ENCODE results near the gene CDH23. TPM values are rescaled to one million over a fixed set of nuclear protein-coding genes. Genes with fewer than 3 reads are reported as not detected.
A peak's percentile ranks its signal among the peaks of the same experiment; 100 is the strongest.

Gene CDH23
- total RNA-seq, 4 donors from 2014 or later = 2.9 to 16.1 (median 5.9) TPM

- intact Hi-C loops (cut with DNase I; ENCODE audit: low total_unique reads) = no loop called here
- whole genome bisulfite sequencing, 2 donors (ENCODE audit: low coverage in 1 of 2) = 92 to 100% methylated on average over 2 to 8 of the region's 8 CpGs
- H3K27ac ChIP-seq = no peak overlapping the region
Observed at GRCh38 chr10:71739358-71739900, 342.7 kb downstream of the CDH23 start.

GRCh38 chr10:71740069-71740653 lies 343.4 kb downstream of the CDH23 start:
- 50% methylated on average over 9 of the region's 9 CpGs; no CpG with 5 or more reads in 1 of the 2 donors for WGBS, 2 donors (ENCODE audit: low coverage in 1 of 2)
- Histone ChIP-seq H3K4me1 (peaks cover 18 to 50% (median 34%) of the 10 kb centered on the region in 4 donors), H3K9me3 (no peaks in the 10 kb centered on the region), H3K27ac (no peak overlapping the region), H3K27me3 (no peaks in the 10 kb centered on the region), H3K36me3 (no peaks in the 10 kb centered on the region), H3K4me3 (no peak overlapping the region)
- in situ Hi-C loops (cut with MboI; ENCODE audit: low pct_ligation_motif_present in 1 of 4, low pct_unique_long_range_greater_than_20kb in 1 of 4, low sequenced_read_pairs in 3 of 4) = no loop called here
- TF ChIP-seq POLR2AphosphoS5 (IDR thresholded peaks at IDR 0.05) = no peak
- peak in 1 of 5 experiments; percentile 13 for TF ChIP-seq CTCF (IDR thresholded peaks at IDR 0.05)
- peak; percentile 49 for DNase-seq
- intact Hi-C loops (cut with DNase I; ENCODE audit: low total_unique reads) = no loop called here

More at GRCh38 chr10:71739358-71739900, 342.7 kb downstream of the CDH23 start:
- TF ChIP-seq EP300 (IDR thresholded peaks at IDR 0.05; ENCODE audit: low read depth) = no peak
- TF ChIP-seq POLR2AphosphoS5 (IDR thresholded peaks at IDR 0.05) = no peak
- no peak for TF ChIP-seq CTCF (IDR thresholded peaks at IDR 0.05)
- TF ChIP-seq POLR2A (IDR thresholded peaks at IDR 0.05) = no peak
- Histone ChIP-seq H3K36me3 (no peaks in the 10 kb centered on the region), H3K4me3 (no peak overlapping the region), H3K4me1 (peaks cover 18 to 52% (median 34%) of the 10 kb centered on the region in 4 donors), H3K9me3 (no peaks in the 10 kb centered on the region), H3K27me3 (no peaks in the 10 kb centered on the region)
- no peak for DNase-seq
- in situ Hi-C loops (cut with MboI; ENCODE audit: low pct_ligation_motif_present in 1 of 4, low pct_unique_long_range_greater_than_20kb in 1 of 4, low sequenced_read_pairs in 3 of 4) = no loop called here

- Histone ChIP-seq H3K27me3 (no peaks in the 10 kb centered on the region), H3K27ac (no peak overlapping the region), H3K9me3 (no peaks in the 10 kb centered on the region), H3K36me3 (no peaks in the 10 kb centered on the region), H3K4me3 (no peak overlapping the region), H3K4me1 (peaks cover 15 to 43% (median 32%) of the 10 kb centered on the region in 4 donors)
- DNase-seq = no peak
- in situ Hi-C loops (cut with MboI; ENCODE audit: low pct_ligation_motif_present in 1 of 4, low pct_unique_long_range_greater_than_20kb in 1 of 4, low sequenced_read_pairs in 3 of 4) (no loop called here), intact Hi-C loops (cut with DNase I; ENCODE audit: low total_unique reads) (no loop called here)
- WGBS, 2 donors (ENCODE audit: low coverage in 1 of 2) = 61 to 76% methylated on average over 3 to 4 of the region's 4 CpGs
- TF ChIP-seq CTCF (IDR thresholded peaks at IDR 0.05) (no peak), POLR2A (IDR thresholded peaks at IDR 0.05) (no peak), EP300 (IDR thresholded peaks at IDR 0.05; ENCODE audit: low read depth) (no peak), POLR2AphosphoS5 (IDR thresholded peaks at IDR 0.05) (no peak)
Observed at GRCh38 chr10:71741029-71741428, 344.3 kb downstream of the CDH23 start.

- TF ChIP-seq POLR2AphosphoS5 (IDR thresholded peaks at IDR 0.05) (no peak), CTCF (IDR thresholded peaks at IDR 0.05) (no peak), EP300 (IDR thresholded peaks at IDR 0.05; ENCODE audit: low read depth) (no peak), POLR2A (IDR thresholded peaks at IDR 0.05) (no peak)
- Histone ChIP-seq H3K27me3 (no peaks in the 10 kb centered on the region), H3K36me3 (no peaks in the 10 kb centered on the region), H3K4me1 (peaks cover 15 to 43% (median 32%) of the 10 kb centered on the region in 4 donors), H3K9me3 (no peaks in the 10 kb centered on the region), H3K27ac (no peak overlapping the region), H3K4me3 (no peak overlapping the region)
- 96% methylated on average over 18 of the region's 20 CpGs; no CpG with 5 or more reads in 1 of the 2 donors for WGBS, 2 donors (ENCODE audit: low coverage in 1 of 2)
- in situ Hi-C loops (cut with MboI; ENCODE audit: low pct_ligation_motif_present in 1 of 4, low pct_unique_long_range_greater_than_20kb in 1 of 4, low sequenced_read_pairs in 3 of 4) = no loop called here
- no peak for DNase-seq
- intact Hi-C loops (cut with DNase I; ENCODE audit: low total_unique reads) = no loop called here
Observed at GRCh38 chr10:71741671-71742070, 345.0 kb downstream of the CDH23 start.

Data from transverse colon (tissue), 4 donors.